H9 (cell line): ENCODE results near the gene FTO. TPM values are rescaled to one million over a fixed set of nuclear protein-coding genes. Genes with fewer than 3 reads are reported as not detected.

ENCODE experiments used
- DNase-seq: peaks from one replicate; pipeline ENCODE4 v3.0.0-alpha.2; 2017
- H2AFZ ChIP-seq: one replicate; pipeline ENCODE4 v1.6.1; 2013; ENCODE audit warnings: mild to moderate bottlenecking, low read length, control low read depth, moderate library complexity
- H2AK5ac ChIP-seq: 2 replicates; pipeline ENCODE4 v1.6.1; 2013; ENCODE audit warnings: low read length, control low read depth, mixed read lengths; ENCODE audit not compliant: insufficient read length
- H2BK120ac ChIP-seq: one replicate; pipeline ENCODE4 v1.6.1; 2013; ENCODE audit warnings: low read depth, mild to moderate bottlenecking, low read length, control low read depth, inconsistent platforms; ENCODE audit not compliant: poor library complexity, severe bottlenecking
- H2BK12ac ChIP-seq: 2 replicates; pipeline ENCODE4 v1.6.1; 2013; ENCODE audit warnings: low read length, control low read depth, mixed read lengths, low read depth; ENCODE audit not compliant: insufficient read length
- H2BK15ac ChIP-seq: 2 replicates; pipeline ENCODE4 v1.6.1; 2013; ENCODE audit warnings: low read depth, low read length, control low read depth
- H2BK20ac ChIP-seq: one replicate; pipeline ENCODE4 v1.6.1; 2013; ENCODE audit warnings: low read depth, mild to moderate bottlenecking, low read length, control low read depth, inconsistent platforms; ENCODE audit not compliant: poor library complexity, severe bottlenecking
- H2BK5ac ChIP-seq: 2 replicates; pipeline ENCODE4 v1.6.1; 2013; ENCODE audit warnings: low read length, control low read depth, mixed read lengths; ENCODE audit not compliant: insufficient read length
- H3K14ac ChIP-seq: 2 replicates; pipeline ENCODE4 v1.6.1; 2013; ENCODE audit warnings: low read length, control low read depth; ENCODE audit not compliant: insufficient read depth
- H3K18ac ChIP-seq: 2 replicates; pipeline ENCODE4 v1.6.1; 2013; ENCODE audit warnings: low read depth, mild to moderate bottlenecking, mixed read lengths, low read length, control low read depth; ENCODE audit not compliant: insufficient read length
- H3K23ac ChIP-seq: 2 replicates; pipeline ENCODE4 v1.6.1; 2013; ENCODE audit warnings: low read length, control low read depth, mixed read lengths, low read depth; ENCODE audit not compliant: insufficient read length
- H3K23me2 ChIP-seq: 2 replicates; pipeline ENCODE4 v1.6.1; 2013; ENCODE audit warnings: low read depth, mild to moderate bottlenecking, mixed read lengths, low read length, control low read depth; ENCODE audit not compliant: insufficient read length, poor library complexity, severe bottlenecking
- H3K27ac ChIP-seq: 2 replicates; pipeline ENCODE4 v1.5.1; 2013; ENCODE audit warnings: low read length, control low read depth, mixed read lengths, low read depth; ENCODE audit not compliant: insufficient read length
- H3K27me3 ChIP-seq: 2 replicates; pipeline ENCODE4 v1.6.1; 2013; ENCODE audit warnings: low read length, control low read depth, inconsistent platforms; ENCODE audit not compliant: insufficient read depth
- H3K4ac ChIP-seq: 2 replicates; pipeline ENCODE4 v1.6.1; 2013; ENCODE audit warnings: low read depth, mild to moderate bottlenecking, control low read depth, inconsistent platforms, low read length, moderate library complexity
- H3K4me1 ChIP-seq: 2 replicates; pipeline ENCODE4 v1.6.1; 2013; ENCODE audit warnings: low read length, control low read depth, inconsistent platforms; ENCODE audit not compliant: insufficient read depth
- H3K4me2 ChIP-seq: 2 replicates; pipeline ENCODE4 v1.6.1; 2013; ENCODE audit warnings: low read length, control low read depth, mixed read lengths; ENCODE audit not compliant: insufficient read length, insufficient read depth
- H3K56ac ChIP-seq: 2 replicates; pipeline ENCODE4 v1.6.1; 2013; ENCODE audit warnings: low read depth, mild to moderate bottlenecking, mixed read lengths, low read length, control low read depth; ENCODE audit not compliant: insufficient read length
- H3K79me1 ChIP-seq: 2 replicates; pipeline ENCODE4 v1.6.1; 2013; ENCODE audit warnings: low read depth, mild to moderate bottlenecking, moderate library complexity, low read length, control low read depth, inconsistent platforms; ENCODE audit not compliant: insufficient read depth, poor library complexity, severe bottlenecking
- H3K79me2 ChIP-seq: 2 replicates; pipeline ENCODE4 v1.6.1; 2013; ENCODE audit warnings: low read length, control low read depth, inconsistent platforms; ENCODE audit not compliant: insufficient read depth
- H3K9ac ChIP-seq: 2 replicates; pipeline ENCODE4 v1.6.1; 2013; ENCODE audit warnings: low read length, control low read depth, mixed read lengths; ENCODE audit not compliant: insufficient read length; ENCODE audit errors: extremely low read depth
- H3K9me3 ChIP-seq: one replicate; pipeline ENCODE4 v1.6.1; 2013; ENCODE audit warnings: low read depth, low read length, inconsistent platforms; ENCODE audit not compliant: control insufficient read depth
- H3T11ph ChIP-seq: one replicate; pipeline ENCODE4 v1.6.1; 2013; ENCODE audit warnings: mild to moderate bottlenecking, low read length, control low read depth, inconsistent platforms
- H4K20me1 ChIP-seq: one replicate; pipeline ENCODE4 v1.6.1; 2013; ENCODE audit not compliant: control insufficient read depth, insufficient read length, insufficient read depth
- H4K5ac ChIP-seq: 2 replicates; pipeline ENCODE4 v1.6.1; 2013; ENCODE audit warnings: low read depth, mild to moderate bottlenecking, mixed read lengths, low read length, control low read depth; ENCODE audit not compliant: insufficient read length
- H4K8ac ChIP-seq: replicated peaks from 2 replicates; pipeline ENCODE4 v1.6.1; 2013; ENCODE audit warnings: low read length, control low read depth, mixed read lengths, low read depth; ENCODE audit not compliant: insufficient read length
- H4K91ac ChIP-seq: 2 replicates; pipeline ENCODE4 v1.6.1; 2013; ENCODE audit warnings: low read depth, mild to moderate bottlenecking, moderate library complexity, mixed read lengths, low read length, control low read depth; ENCODE audit not compliant: insufficient read length
- H3K27ac Mint-ChIP-seq, 3 experiments: 2 replicates in 2 of 3; 3 replicates in 1 of 3; pipeline ENCODE4 v1.8.0; 2020 to 2021; ENCODE audit warnings: mixed read lengths in 3 of 3, mild to moderate bottlenecking in 1 of 3, moderate library complexity in 1 of 3
- H3K27me3 Mint-ChIP-seq: 2 replicates; pipeline ENCODE4 v1.8.0; 2021; ENCODE audit warnings: low read depth, mild to moderate bottlenecking, moderate library complexity, mixed read lengths
- H3K36me3 Mint-ChIP-seq, 3 experiments: 2 replicates in 2 of 3; 3 replicates in 1 of 3; pipeline ENCODE4 v1.8.0; 2020 to 2021; ENCODE audit warnings: low read depth in 3 of 3, mixed read lengths in 3 of 3; ENCODE audit not compliant: insufficient read depth in 1 of 3
- H3K4me1 Mint-ChIP-seq, 2 experiments: 2 replicates each; pipeline ENCODE4 v1.8.0; 2020; ENCODE audit warnings: mixed read lengths in 2 of 2
- H3K4me3 Mint-ChIP-seq, 2 experiments: 2 replicates in 1 of 2; 3 replicates in 1 of 2; pipeline ENCODE4 v1.8.0; 2020 to 2021; ENCODE audit warnings: mild to moderate bottlenecking in 2 of 2, mixed read lengths in 2 of 2, moderate library complexity in 1 of 2
- H3K9me3 Mint-ChIP-seq, 2 experiments: 2 replicates in 1 of 2; 3 replicates in 1 of 2; pipeline ENCODE4 v1.8.0; 2020; ENCODE audit warnings: mild to moderate bottlenecking in 2 of 2, mixed read lengths in 2 of 2, moderate library complexity in 1 of 2
- WGBS: extraction: QIAGEN DNeasy Blood & Tissue Kit; methylation state at CpG from one replicate; pipeline ENCODE4 v1.1.7; 2013; ENCODE audit warnings: missing lambda C conversion rate, low lambda C conversion rate, mixed read lengths; ENCODE audit not compliant: insufficient read length; ENCODE audit errors: extremely low coverage; 5-methylcytosine and 5-hydroxymethylcytosine counted together
- total RNA-seq: library from RNA; stranded (reverse); gene quantifications from 2 replicates; pipeline ENCODE4 v1.2.1, GENCODE V29; 2021
- TF ChIP-seq, protein P1 (sequence below): fragments of 200-600 bp; sonication (generic); conservative IDR thresholded peaks from 3 replicates; pipeline ENCODE4 v1.8.0; 2021; ENCODE audit warnings: antibody characterized with exemption, mild to moderate bottlenecking

The FTO gene
- total RNA-seq, 1 experiment from 2014 or later = 67.9 TPM

DNA sequence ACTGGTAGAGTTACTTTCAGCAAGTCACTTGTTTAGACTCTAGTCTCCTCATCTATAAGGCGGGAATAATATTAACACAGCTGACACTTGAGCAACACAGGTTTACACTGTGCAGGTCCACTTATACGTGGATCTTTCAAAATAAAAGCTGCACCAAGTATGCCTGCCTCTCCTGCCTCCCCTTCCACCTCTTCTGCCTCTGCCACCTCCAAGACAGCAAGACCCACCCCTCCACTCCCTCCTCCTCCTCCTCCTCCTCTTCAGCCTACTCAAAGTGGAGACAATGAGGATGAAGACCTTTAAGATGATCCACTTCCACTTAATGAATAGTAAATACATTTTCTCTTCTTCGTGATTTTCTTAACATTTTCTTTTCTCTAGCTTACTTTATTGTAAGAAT is 285.6 kb downstream of the FTO start:
- TF ChIP-seq, protein P1, sequence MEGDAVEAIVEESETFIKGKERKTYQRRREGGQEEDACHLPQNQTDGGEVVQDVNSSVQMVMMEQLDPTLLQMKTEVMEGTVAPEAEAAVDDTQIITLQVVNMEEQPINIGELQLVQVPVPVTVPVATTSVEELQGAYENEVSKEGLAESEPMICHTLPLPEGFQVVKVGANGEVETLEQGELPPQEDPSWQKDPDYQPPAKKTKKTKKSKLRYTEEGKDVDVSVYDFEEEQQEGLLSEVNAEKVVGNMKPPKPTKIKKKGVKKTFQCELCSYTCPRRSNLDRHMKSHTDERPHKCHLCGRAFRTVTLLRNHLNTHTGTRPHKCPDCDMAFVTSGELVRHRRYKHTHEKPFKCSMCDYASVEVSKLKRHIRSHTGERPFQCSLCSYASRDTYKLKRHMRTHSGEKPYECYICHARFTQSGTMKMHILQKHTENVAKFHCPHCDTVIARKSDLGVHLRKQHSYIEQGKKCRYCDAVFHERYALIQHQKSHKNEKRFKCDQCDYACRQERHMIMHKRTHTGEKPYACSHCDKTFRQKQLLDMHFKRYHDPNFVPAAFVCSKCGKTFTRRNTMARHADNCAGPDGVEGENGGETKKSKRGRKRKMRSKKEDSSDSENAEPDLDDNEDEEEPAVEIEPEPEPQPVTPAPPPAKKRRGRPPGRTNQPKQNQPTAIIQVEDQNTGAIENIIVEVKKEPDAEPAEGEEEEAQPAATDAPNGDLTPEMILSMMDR = no peak
- no peak overlapping the region for H4K5ac ChIP-seq
- no peak overlapping the region for H4K91ac ChIP-seq
- H3K4ac ChIP-seq = no peak overlapping the region
- H3K4me1 ChIP-seq = peaks cover 2% of the 10 kb centered on the region; the same call in 1 of the 2 replicates
- no peak overlapping the region for H2BK20ac ChIP-seq
- no CpG with 5 or more reads among the region's 3 CpGs for WGBS
- no peak overlapping the region for H3K14ac ChIP-seq
- H4K8ac ChIP-seq = no peak overlapping the region
- no peak overlapping the region for H3K23ac ChIP-seq
- Mint-ChIP-seq H3K27ac (no peak overlapping the region), H3K4me1 (peaks cover 21 to 26% of the 10 kb centered on the region in 2 experiments), H3K36me3 (no peaks in the 10 kb centered on the region), H3K9me3 (no peaks in the 10 kb centered on the region), H3K27me3 (no peaks in the 10 kb centered on the region), H3K4me3 (no peak overlapping the region)
- H3K56ac ChIP-seq = no peak overlapping the region
- no peak overlapping the region for H2BK12ac ChIP-seq
- H2BK5ac ChIP-seq = no peak overlapping the region
- no peaks in the 10 kb centered on the region for H3K23me2 ChIP-seq
- no peak overlapping the region for H3K4me2 ChIP-seq
- no peak overlapping the region for H3K27ac ChIP-seq
- H3T11ph ChIP-seq = no peak overlapping the region
- no peaks in the 10 kb centered on the region for H3K79me2 ChIP-seq
- no peak overlapping the region for H2AFZ ChIP-seq
- no peak overlapping the region for H3K9ac ChIP-seq
- DNase-seq = no peak
- H3K18ac ChIP-seq = no peak overlapping the region
- H3K9me3 ChIP-seq = no peaks in the 10 kb centered on the region
- H3K27me3 ChIP-seq = no peaks in the 10 kb centered on the region
- no peak overlapping the region for H2BK15ac ChIP-seq
- no peaks in the 10 kb centered on the region for H3K79me1 ChIP-seq
- no peak overlapping the region for H2BK120ac ChIP-seq
- no peak overlapping the region for H2AK5ac ChIP-seq
- no peaks in the 10 kb centered on the region for H4K20me1 ChIP-seq
